ENCODE data around the gene LMOD1.

The LMOD1 gene

GRCh38 chr1:201917362-201918033 is 28.9 kb downstream of the LMOD1 start:
- no peak overlapping the region for H3K4me3 ChIP-seq (replicated peaks in 1 of 2; ENCODE audit: low read depth in 2 of 2, low read length in 2 of 2)

GRCh38 chr1:201916649-201917249 is 29.6 kb downstream of the LMOD1 start:
- peak; percentile 90 to 94 for DNase-seq (ENCODE audit: low read depth in 2 of 2)
- no peak overlapping the region for H3K4me3 ChIP-seq (replicated peaks in 1 of 2; ENCODE audit: low read depth in 2 of 2, low read length in 2 of 2)
- no peak for TF ChIP-seq CTCF (IDR thresholded peaks at IDR 0.05; ENCODE audit: low read depth, low read length)

More at GRCh38 chr1:201917362-201918033, 28.9 kb downstream of the LMOD1 start:
- peak; percentile 8 for TF ChIP-seq CTCF (IDR thresholded peaks at IDR 0.05; ENCODE audit: low read depth, low read length)
- peak; percentile 90 to 94 for DNase-seq (ENCODE audit: low read depth in 2 of 2)

GRCh38 chr1:201914456-201915235 is 31.7 kb downstream of the LMOD1 start:
- DNase-seq (ENCODE audit: low read depth in 2 of 2): peak in 1 of 2 donors; percentile 51
- no peak overlapping the region for H3K4me3 ChIP-seq (replicated peaks in 1 of 2; ENCODE audit: low read depth in 2 of 2, low read length in 2 of 2)
- TF ChIP-seq CTCF (IDR thresholded peaks at IDR 0.05; ENCODE audit: low read depth, low read length): no peak

- no peak overlapping the region for H3K4me3 ChIP-seq (replicated peaks in 1 of 2; ENCODE audit: low read depth in 2 of 2, low read length in 2 of 2)
- TF ChIP-seq CTCF (IDR thresholded peaks at IDR 0.05; ENCODE audit: low read depth, low read length): no peak
- DNase-seq (ENCODE audit: low read depth in 2 of 2): peak; percentile 44 to 64
Measured at GRCh38 chr1:201912832-201913231, 33.5 kb downstream of the LMOD1 start.

- DNase-seq (ENCODE audit: low read depth in 2 of 2): no peak
Measured at GRCh38 chr1:201911826-201912571, 34.3 kb downstream of the LMOD1 start.

More at GRCh38 chr1:201911826-201912571, 34.3 kb downstream of the LMOD1 start:
- no peak overlapping the region for H3K4me3 ChIP-seq (replicated peaks in 1 of 2; ENCODE audit: low read depth in 2 of 2, low read length in 2 of 2)
- no peak for TF ChIP-seq CTCF (IDR thresholded peaks at IDR 0.05; ENCODE audit: low read depth, low read length)
